ENCODE results near the gene GIT1. TPM values are rescaled to one million over a fixed set of nuclear protein-coding genes. Genes with fewer than 3 reads are reported as not detected.

GIT1 gene
- total and polyA plus RNA-seq, 4 donors: 2.2 to 11.1 (median 4.9) TPM

DNA sequence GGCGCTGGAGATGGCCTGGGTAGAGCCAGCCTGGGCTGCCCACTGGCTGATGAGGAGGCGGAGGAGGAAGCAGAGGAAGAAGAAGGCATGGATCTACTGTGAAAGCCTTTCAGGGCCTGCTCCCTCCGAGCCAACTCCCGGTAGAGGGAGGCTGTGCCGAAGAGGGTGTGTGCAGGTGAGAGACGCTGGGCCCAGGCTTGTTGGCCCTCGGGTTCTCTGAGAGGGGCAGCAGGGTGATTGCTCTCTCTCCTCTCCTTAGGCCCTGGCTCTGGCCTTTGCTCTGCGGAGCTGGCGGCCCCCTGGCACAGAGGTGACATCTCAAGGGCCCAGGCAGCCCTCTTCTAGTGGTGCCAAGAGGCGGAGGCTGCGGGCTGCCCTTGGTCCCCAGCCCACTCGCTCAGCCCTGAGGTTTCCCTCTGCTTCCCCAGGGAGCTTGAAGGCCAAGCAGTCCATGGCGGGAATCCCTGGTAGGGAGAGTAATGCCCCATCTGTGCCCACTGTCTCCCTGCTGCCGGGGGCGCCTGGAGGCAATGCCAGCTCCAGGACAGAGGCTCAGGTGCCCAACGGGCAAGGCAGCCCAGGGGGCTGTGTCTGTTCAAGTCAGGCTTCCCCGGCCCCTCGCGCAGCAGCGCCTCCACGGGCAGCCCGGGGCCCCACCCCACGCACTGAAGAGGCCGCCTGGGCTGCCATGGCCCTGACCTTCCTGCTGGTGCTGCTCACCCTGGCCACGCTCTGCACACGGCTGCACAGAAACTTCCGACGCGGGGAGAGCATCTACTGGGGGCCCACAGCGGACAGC lies 17.4 kb downstream of the GIT1 start (continued):
- TF ChIP-seq, protein P1, sequence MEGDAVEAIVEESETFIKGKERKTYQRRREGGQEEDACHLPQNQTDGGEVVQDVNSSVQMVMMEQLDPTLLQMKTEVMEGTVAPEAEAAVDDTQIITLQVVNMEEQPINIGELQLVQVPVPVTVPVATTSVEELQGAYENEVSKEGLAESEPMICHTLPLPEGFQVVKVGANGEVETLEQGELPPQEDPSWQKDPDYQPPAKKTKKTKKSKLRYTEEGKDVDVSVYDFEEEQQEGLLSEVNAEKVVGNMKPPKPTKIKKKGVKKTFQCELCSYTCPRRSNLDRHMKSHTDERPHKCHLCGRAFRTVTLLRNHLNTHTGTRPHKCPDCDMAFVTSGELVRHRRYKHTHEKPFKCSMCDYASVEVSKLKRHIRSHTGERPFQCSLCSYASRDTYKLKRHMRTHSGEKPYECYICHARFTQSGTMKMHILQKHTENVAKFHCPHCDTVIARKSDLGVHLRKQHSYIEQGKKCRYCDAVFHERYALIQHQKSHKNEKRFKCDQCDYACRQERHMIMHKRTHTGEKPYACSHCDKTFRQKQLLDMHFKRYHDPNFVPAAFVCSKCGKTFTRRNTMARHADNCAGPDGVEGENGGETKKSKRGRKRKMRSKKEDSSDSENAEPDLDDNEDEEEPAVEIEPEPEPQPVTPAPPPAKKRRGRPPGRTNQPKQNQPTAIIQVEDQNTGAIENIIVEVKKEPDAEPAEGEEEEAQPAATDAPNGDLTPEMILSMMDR (IDR thresholded peaks at IDR 0.05; ENCODE audit: low read depth, low read length, missing input control): no peak
- TF ChIP-seq SP1 (IDR thresholded peaks at IDR 0.05) (no peak), HNF4G (IDR thresholded peaks at IDR 0.05) (no peak), FOXA1 (IDR thresholded peaks at IDR 0.05) (no peak), JUND (IDR thresholded peaks at IDR 0.05) (no peak)

DNA sequence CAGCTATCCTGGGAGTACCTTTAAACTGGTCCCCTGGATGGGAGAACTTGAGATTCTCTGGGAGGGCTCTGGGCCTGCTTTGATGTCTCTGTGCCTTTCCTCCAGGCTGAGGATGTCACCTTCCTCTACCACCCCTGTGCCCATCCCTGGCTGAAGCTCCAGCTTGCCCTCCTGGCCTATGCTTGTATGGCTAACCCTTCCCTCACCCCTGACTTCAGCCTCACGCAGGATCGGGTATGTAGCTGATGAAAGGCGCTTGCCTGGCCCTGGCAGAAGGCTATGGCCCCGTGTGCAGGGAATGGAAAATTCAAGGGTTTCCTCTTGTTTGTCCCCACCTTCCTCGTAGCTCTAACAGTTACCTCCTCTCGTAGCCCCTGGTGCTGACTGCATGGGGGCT lies 18.0 kb downstream of the GIT1 start:
- no peak for DNase-seq (ENCODE audit: low spot score)
- Histone ChIP-seq H3K27me3 (ENCODE audit: control insufficient read depth in 4 of 4, insufficient read depth in 4 of 4, low read length in 3 of 4) (no peaks in the 10 kb centered on the region), H3K27ac (ENCODE audit: low read depth in 1 of 2, low read length in 2 of 2) (no peak overlapping the region), H3K36me3 (ENCODE audit: control insufficient read depth in 4 of 4, insufficient read depth in 3 of 4, low read depth in 1 of 4, low read length in 3 of 4) (peaks cover 2 to 7% (median 4%) of the 10 kb centered on the region in 4 donors), H3K9ac (ENCODE audit: low read depth in 1 of 2, low read length in 2 of 2) (no peak overlapping the region), H3K4me3 (ENCODE audit: low read depth in 1 of 3, low read length in 3 of 3) (no peak overlapping the region), H3K9me3 (ENCODE audit: control insufficient read depth in 4 of 4, low read length in 3 of 4) (no peaks in the 10 kb centered on the region), H3K4me1 (ENCODE audit: control insufficient read depth in 4 of 4, insufficient read depth in 4 of 4, low read length in 3 of 4) (peaks cover 21 to 66% (median 53%) of the 10 kb centered on the region in 4 donors)
- no peak for TF ChIP-seq RAD21 (IDR thresholded peaks at IDR 0.05)
- TF ChIP-seq SP1 (IDR thresholded peaks at IDR 0.05): no peak
- no peak for TF ChIP-seq EGR1 (IDR thresholded peaks at IDR 0.05; ENCODE audit: low read depth in 2 of 2)
- TF ChIP-seq, protein P2, sequence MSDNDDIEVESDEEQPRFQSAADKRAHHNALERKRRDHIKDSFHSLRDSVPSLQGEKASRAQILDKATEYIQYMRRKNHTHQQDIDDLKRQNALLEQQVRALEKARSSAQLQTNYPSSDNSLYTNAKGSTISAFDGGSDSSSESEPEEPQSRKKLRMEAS (IDR thresholded peaks at IDR 0.05): no peak
- no peak for TF ChIP-seq FOXA2 (IDR thresholded peaks at IDR 0.05)
- TF ChIP-seq, protein P3, sequence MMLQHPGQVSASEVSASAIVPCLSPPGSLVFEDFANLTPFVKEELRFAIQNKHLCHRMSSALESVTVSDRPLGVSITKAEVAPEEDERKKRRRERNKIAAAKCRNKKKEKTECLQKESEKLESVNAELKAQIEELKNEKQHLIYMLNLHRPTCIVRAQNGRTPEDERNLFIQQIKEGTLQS (IDR thresholded peaks at IDR 0.05): no peak
- TF ChIP-seq, protein P1 (IDR thresholded peaks at IDR 0.05; ENCODE audit: low read depth, low read length, missing input control): no peak
- TF ChIP-seq HNF4A (conservative IDR thresholded peaks at IDR 0.05): no peak
- no peak for TF ChIP-seq TAF1 (conservative IDR thresholded peaks at IDR 0.05)
- TF ChIP-seq YY1 (IDR thresholded peaks at IDR 0.05): no peak
- no peak for TF ChIP-seq FOXA1 (IDR thresholded peaks at IDR 0.05)
- TF ChIP-seq HNF4G (IDR thresholded peaks at IDR 0.05): no peak
- WGBS: 94% methylated on average over 6 of the region's 6 CpGs

DNA sequence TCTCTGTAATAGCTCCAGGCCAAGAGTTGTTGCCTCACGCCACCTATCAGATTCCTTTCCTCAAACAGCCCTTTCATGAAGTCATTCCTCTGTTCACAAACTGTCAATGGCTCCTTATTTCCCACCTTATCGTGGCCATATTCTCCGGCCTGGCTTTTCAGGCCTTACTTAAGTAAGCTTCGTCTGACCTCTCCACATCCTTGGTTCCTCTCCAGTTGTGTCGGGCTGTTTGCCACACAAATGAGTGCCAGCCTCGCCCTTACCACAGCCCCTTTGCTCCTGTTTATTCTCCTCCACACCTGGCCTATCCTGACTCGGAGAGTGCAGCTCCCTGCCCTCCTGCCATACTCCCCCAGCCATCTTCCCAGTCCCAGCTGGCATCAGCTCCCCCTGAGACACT lies 18.9 kb downstream of the GIT1 start:
- Histone ChIP-seq H3K9me3 (ENCODE audit: control insufficient read depth in 4 of 4, low read length in 3 of 4) (no peaks in the 10 kb centered on the region), H3K4me3 (ENCODE audit: low read depth in 1 of 3, low read length in 3 of 3) (no peak overlapping the region), H3K4me1 (ENCODE audit: control insufficient read depth in 4 of 4, insufficient read depth in 4 of 4, low read length in 3 of 4) (peaks cover 23 to 75% (median 58%) of the 10 kb centered on the region in 4 donors), H3K27ac (ENCODE audit: low read depth in 1 of 2, low read length in 2 of 2) (no peak overlapping the region), H3K36me3 (ENCODE audit: control insufficient read depth in 4 of 4, insufficient read depth in 3 of 4, low read depth in 1 of 4, low read length in 3 of 4) (peaks cover 0 to 3% (median 2%) of the 10 kb centered on the region in 4 donors), H3K27me3 (ENCODE audit: control insufficient read depth in 4 of 4, insufficient read depth in 4 of 4, low read length in 3 of 4) (no peaks in the 10 kb centered on the region), H3K9ac (ENCODE audit: low read depth in 1 of 2, low read length in 2 of 2) (no peak overlapping the region)
- 83% methylated on average over 7 of the region's 7 CpGs for WGBS
- DNase-seq (ENCODE audit: low spot score): no peak
- no peak for TF ChIP-seq EGR1 (IDR thresholded peaks at IDR 0.05; ENCODE audit: low read depth in 2 of 2)
- no peak for TF ChIP-seq TAF1 (conservative IDR thresholded peaks at IDR 0.05)
- no peak for TF ChIP-seq HNF4G (IDR thresholded peaks at IDR 0.05)
- TF ChIP-seq, protein P4, sequence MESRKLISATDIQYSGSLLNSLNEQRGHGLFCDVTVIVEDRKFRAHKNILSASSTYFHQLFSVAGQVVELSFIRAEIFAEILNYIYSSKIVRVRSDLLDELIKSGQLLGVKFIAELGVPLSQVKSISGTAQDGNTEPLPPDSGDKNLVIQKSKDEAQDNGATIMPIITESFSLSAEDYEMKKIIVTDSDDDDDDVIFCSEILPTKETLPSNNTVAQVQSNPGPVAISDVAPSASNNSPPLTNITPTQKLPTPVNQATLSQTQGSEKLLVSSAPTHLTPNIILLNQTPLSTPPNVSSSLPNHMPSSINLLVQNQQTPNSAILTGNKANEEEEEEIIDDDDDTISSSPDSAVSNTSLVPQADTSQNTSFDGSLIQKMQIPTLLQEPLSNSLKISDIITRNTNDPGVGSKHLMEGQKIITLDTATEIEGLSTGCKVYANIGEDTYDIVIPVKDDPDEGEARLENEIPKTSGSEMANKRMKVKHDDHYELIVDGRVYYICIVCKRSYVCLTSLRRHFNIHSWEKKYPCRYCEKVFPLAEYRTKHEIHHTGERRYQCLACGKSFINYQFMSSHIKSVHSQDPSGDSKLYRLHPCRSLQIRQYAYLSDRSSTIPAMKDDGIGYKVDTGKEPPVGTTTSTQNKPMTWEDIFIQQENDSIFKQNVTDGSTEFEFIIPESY (IDR thresholded peaks at IDR 0.05): no peak
- TF ChIP-seq SP1 (IDR thresholded peaks at IDR 0.05): no peak
- TF ChIP-seq FOXA2 (IDR thresholded peaks at IDR 0.05): no peak
- no peak for TF ChIP-seq RXRA (IDR thresholded peaks at IDR 0.05)
- TF ChIP-seq FOXA1 (IDR thresholded peaks at IDR 0.05): no peak
- TF ChIP-seq, protein P2 (IDR thresholded peaks at IDR 0.05): no peak
- TF ChIP-seq, protein P3 (IDR thresholded peaks at IDR 0.05): no peak
- TF ChIP-seq, protein P5, sequence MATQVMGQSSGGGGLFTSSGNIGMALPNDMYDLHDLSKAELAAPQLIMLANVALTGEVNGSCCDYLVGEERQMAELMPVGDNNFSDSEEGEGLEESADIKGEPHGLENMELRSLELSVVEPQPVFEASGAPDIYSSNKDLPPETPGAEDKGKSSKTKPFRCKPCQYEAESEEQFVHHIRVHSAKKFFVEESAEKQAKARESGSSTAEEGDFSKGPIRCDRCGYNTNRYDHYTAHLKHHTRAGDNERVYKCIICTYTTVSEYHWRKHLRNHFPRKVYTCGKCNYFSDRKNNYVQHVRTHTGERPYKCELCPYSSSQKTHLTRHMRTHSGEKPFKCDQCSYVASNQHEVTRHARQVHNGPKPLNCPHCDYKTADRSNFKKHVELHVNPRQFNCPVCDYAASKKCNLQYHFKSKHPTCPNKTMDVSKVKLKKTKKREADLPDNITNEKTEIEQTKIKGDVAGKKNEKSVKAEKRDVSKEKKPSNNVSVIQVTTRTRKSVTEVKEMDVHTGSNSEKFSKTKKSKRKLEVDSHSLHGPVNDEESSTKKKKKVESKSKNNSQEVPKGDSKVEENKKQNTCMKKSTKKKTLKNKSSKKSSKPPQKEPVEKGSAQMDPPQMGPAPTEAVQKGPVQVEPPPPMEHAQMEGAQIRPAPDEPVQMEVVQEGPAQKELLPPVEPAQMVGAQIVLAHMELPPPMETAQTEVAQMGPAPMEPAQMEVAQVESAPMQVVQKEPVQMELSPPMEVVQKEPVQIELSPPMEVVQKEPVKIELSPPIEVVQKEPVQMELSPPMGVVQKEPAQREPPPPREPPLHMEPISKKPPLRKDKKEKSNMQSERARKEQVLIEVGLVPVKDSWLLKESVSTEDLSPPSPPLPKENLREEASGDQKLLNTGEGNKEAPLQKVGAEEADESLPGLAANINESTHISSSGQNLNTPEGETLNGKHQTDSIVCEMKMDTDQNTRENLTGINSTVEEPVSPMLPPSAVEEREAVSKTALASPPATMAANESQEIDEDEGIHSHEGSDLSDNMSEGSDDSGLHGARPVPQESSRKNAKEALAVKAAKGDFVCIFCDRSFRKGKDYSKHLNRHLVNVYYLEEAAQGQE (IDR thresholded peaks at IDR 0.05): no peak
- TF ChIP-seq NR2F2 (IDR thresholded peaks at IDR 0.05): no peak
- TF ChIP-seq YY1 (IDR thresholded peaks at IDR 0.05): no peak
